Measurements from ENCODE around the gene RFWD3. TPM values are rescaled to one million over a fixed set of nuclear protein-coding genes. Genes with fewer than 3 reads are reported as not detected.
"Not testable (repeated sequence)": the region's sequence is repeated elsewhere in the genome, so short reads cannot be mapped to it uniquely, and the experiment has no call there.

Gene RFWD3
- total RNA-seq, 1 experiment from 2014 or later, result 61.9 TPM

GRCh38 chr16:74652883-74653282 is 13.8 kb downstream of the RFWD3 start:
- H3K27me3 ChIP-seq (replicated peaks); DNase-seq (ENCODE audit: low read depth in 1 of 2, low spot score in 2 of 2); H3K27ac ChIP-seq; H3K4me3 ChIP-seq; H3K4me1 ChIP-seq (replicated peaks); H3K9me3 ChIP-seq (replicated peaks): not testable (repeated sequence)
- peaks cover 97% of the 10 kb centered on the region for H3K36me3 ChIP-seq

GRCh38 chr16:74652249-74652648 is 14.4 kb downstream of the RFWD3 start:
- DNase-seq (ENCODE audit: low read depth in 1 of 2, low spot score in 2 of 2), result no peak
- Histone ChIP-seq H3K4me1 (replicated peaks) (no peaks in the 10 kb centered on the region; the same call in 1 of the 2 replicates), H3K27me3 (replicated peaks) (no peaks in the 10 kb centered on the region), H3K27ac (no peak overlapping the region), H3K4me3 (no peak overlapping the region), H3K9me3 (replicated peaks) (no peaks in the 10 kb centered on the region), H3K36me3 (peaks cover 97% of the 10 kb centered on the region)

GRCh38 chr16:74651841-74652240 is 14.8 kb downstream of the RFWD3 start:
- DNase-seq (ENCODE audit: low read depth in 1 of 2, low spot score in 2 of 2), result no peak
- Histone ChIP-seq H3K9me3 (replicated peaks) (no peaks in the 10 kb centered on the region), H3K4me3 (no peak overlapping the region), H3K4me1 (replicated peaks) (no peaks in the 10 kb centered on the region; the same call in 1 of the 2 replicates), H3K27me3 (replicated peaks) (no peaks in the 10 kb centered on the region), H3K27ac (no peak overlapping the region), H3K36me3 (peaks cover 97% of the 10 kb centered on the region)

- no peaks in the 10 kb centered on the region for H3K9me3 ChIP-seq (replicated peaks)
- DNase-seq (ENCODE audit: low read depth in 1 of 2, low spot score in 2 of 2), result no peak
- H3K36me3 ChIP-seq, result peaks cover 98% of the 10 kb centered on the region
- no peak overlapping the region for H3K4me3 ChIP-seq
- no peaks in the 10 kb centered on the region for H3K27me3 ChIP-seq (replicated peaks)
- H3K27ac ChIP-seq, result no peak overlapping the region
- no peaks in the 10 kb centered on the region; the same call in 1 of the 2 replicates for H3K4me1 ChIP-seq (replicated peaks)
Observed at GRCh38 chr16:74650966-74651567, 15.6 kb downstream of the RFWD3 start.

- no peak overlapping the region for H3K4me3 ChIP-seq
- H3K27ac ChIP-seq, result no peak overlapping the region
- no peaks in the 10 kb centered on the region; the same call in 1 of the 2 replicates for H3K4me1 ChIP-seq (replicated peaks)
- no peaks in the 10 kb centered on the region for H3K27me3 ChIP-seq (replicated peaks)
- peaks cover 99% of the 10 kb centered on the region for H3K36me3 ChIP-seq
- no peak for DNase-seq (ENCODE audit: low read depth in 1 of 2, low spot score in 2 of 2)
- H3K9me3 ChIP-seq (replicated peaks), result no peaks in the 10 kb centered on the region
Observed at GRCh38 chr16:74649839-74650504, 16.7 kb downstream of the RFWD3 start.

- no peaks in the 10 kb centered on the region for H3K4me1 ChIP-seq (replicated peaks)
- peaks cover 97% of the 10 kb centered on the region for H3K36me3 ChIP-seq
- no peaks in the 10 kb centered on the region for H3K9me3 ChIP-seq (replicated peaks)
- no peak overlapping the region for H3K4me3 ChIP-seq
- no peaks in the 10 kb centered on the region for H3K27me3 ChIP-seq (replicated peaks)
- H3K27ac ChIP-seq, result no peak overlapping the region
- no peak for DNase-seq (ENCODE audit: low read depth in 1 of 2, low spot score in 2 of 2)
Observed at GRCh38 chr16:74641969-74642368, 24.7 kb downstream of the RFWD3 start.

- Histone ChIP-seq H3K4me1 (replicated peaks) (no peaks in the 10 kb centered on the region), H3K27ac (no peak overlapping the region), H3K36me3 (peaks cover 92% of the 10 kb centered on the region), H3K27me3 (replicated peaks) (no peaks in the 10 kb centered on the region), H3K9me3 (replicated peaks) (no peaks in the 10 kb centered on the region), H3K4me3 (no peak overlapping the region)
- DNase-seq (ENCODE audit: low read depth in 1 of 2, low spot score in 2 of 2), result no peak
Observed at GRCh38 chr16:74637742-74638453, 28.8 kb downstream of the RFWD3 start.

- no peak for DNase-seq (ENCODE audit: low read depth in 1 of 2, low spot score in 2 of 2)
- Histone ChIP-seq H3K9me3 (replicated peaks) (no peaks in the 10 kb centered on the region), H3K27me3 (replicated peaks) (no peaks in the 10 kb centered on the region), H3K27ac (no peak overlapping the region), H3K36me3 (peaks cover 94% of the 10 kb centered on the region), H3K4me3 (no peak overlapping the region), H3K4me1 (replicated peaks) (no peaks in the 10 kb centered on the region)
Observed at GRCh38 chr16:74635303-74635702, 31.4 kb downstream of the RFWD3 start.

- Histone ChIP-seq H3K4me3 (no peak overlapping the region), H3K27ac (no peak overlapping the region), H3K27me3 (replicated peaks) (no peaks in the 10 kb centered on the region), H3K9me3 (replicated peaks) (no peaks in the 10 kb centered on the region), H3K4me1 (replicated peaks) (no peaks in the 10 kb centered on the region), H3K36me3 (peaks cover 94% of the 10 kb centered on the region)
- no peak for DNase-seq (ENCODE audit: low read depth in 1 of 2, low spot score in 2 of 2)
Observed at GRCh38 chr16:74633686-74634085, 33.0 kb downstream of the RFWD3 start.

- no peaks in the 10 kb centered on the region for H3K9me3 ChIP-seq (replicated peaks)
- no peaks in the 10 kb centered on the region for H3K4me1 ChIP-seq (replicated peaks)
- H3K27me3 ChIP-seq (replicated peaks), result no peaks in the 10 kb centered on the region
- DNase-seq (ENCODE audit: low read depth in 1 of 2, low spot score in 2 of 2), result no peak
- H3K4me3 ChIP-seq, result no peak overlapping the region
- peaks cover 100% of the 10 kb centered on the region for H3K36me3 ChIP-seq
- no peak overlapping the region for H3K27ac ChIP-seq
Observed at GRCh38 chr16:74627506-74628220, 39.0 kb downstream of the RFWD3 start.

GRCh38 chr16:74626741-74627416 is 39.8 kb downstream of the RFWD3 start:
- Histone ChIP-seq H3K4me3 (no peak overlapping the region), H3K27me3 (replicated peaks) (no peaks in the 10 kb centered on the region), H3K4me1 (replicated peaks) (no peaks in the 10 kb centered on the region), H3K27ac (no peak overlapping the region), H3K36me3 (peaks cover 100% of the 10 kb centered on the region), H3K9me3 (replicated peaks) (no peaks in the 10 kb centered on the region)
- no peak for DNase-seq (ENCODE audit: low read depth in 1 of 2, low spot score in 2 of 2)

- Histone ChIP-seq H3K4me1 (replicated peaks) (no peaks in the 10 kb centered on the region), H3K9me3 (replicated peaks) (no peaks in the 10 kb centered on the region), H3K27me3 (replicated peaks) (no peaks in the 10 kb centered on the region), H3K4me3 (no peak overlapping the region), H3K27ac (no peak overlapping the region), H3K36me3 (peaks cover 100% of the 10 kb centered on the region)
- no peak for DNase-seq (ENCODE audit: low read depth in 1 of 2, low spot score in 2 of 2)
Observed at GRCh38 chr16:74625500-74626350, 41.0 kb downstream of the RFWD3 start.

GRCh38 chr16:74623839-74624235 is 42.8 kb downstream of the RFWD3 start:
- Histone ChIP-seq H3K9me3 (replicated peaks) (no peaks in the 10 kb centered on the region), H3K27me3 (replicated peaks) (no peaks in the 10 kb centered on the region), H3K4me3 (no peak overlapping the region), H3K4me1 (replicated peaks) (no peaks in the 10 kb centered on the region), H3K27ac (no peak overlapping the region), H3K36me3 (peaks cover 94% of the 10 kb centered on the region)
- DNase-seq (ENCODE audit: low read depth in 1 of 2, low spot score in 2 of 2), result no peak
